Body of pancreas (tissue), 4 donors: ENCODE data around the gene BPIFB2.

Source experiments
- CTCF ChIP-seq, 7 experiments: fragments of 450-650 bp in 4 of 7; fragments of 200-600 bp in 3 of 7; sonication (generic) in 3 of 7; IDR thresholded peaks; one replicate each; pipeline ENCODE4 v1.5.1; 2016 to 2019; ENCODE audit warnings: antibody characterized with exemption in 7 of 7
- POLR2A ChIP-seq, 3 donors: fragments of 450-650 bp; IDR thresholded peaks; one replicate each; pipeline ENCODE4 v1.6.1; 2016; ENCODE audit warnings: antibody characterized with exemption in 3 of 3, mild to moderate bottlenecking in 2 of 3

- no peak for TF ChIP-seq CTCF (IDR thresholded peaks at IDR 0.05)
- no peak for TF ChIP-seq POLR2A (IDR thresholded peaks at IDR 0.05)
Observed at GRCh38 chr20:32964575-32964974, 42.9 kb upstream of the BPIFB2 start.
